ENCODE data around the gene C1R.

GRCh38 chr12:7125632-7126227, 33.5 kb upstream of the C1R start:
- no peak for TF ChIP-seq CTCF (conservative IDR thresholded peaks at IDR 0.05; ENCODE audit: low read length)
- TF ChIP-seq EZH2phosphoT487 (IDR thresholded peaks at IDR 0.05; ENCODE audit: borderline replicate concordance), result no peak
